Fibroblast of the aortic adventitia (primary cell): Measurements from ENCODE around the gene MYBPC3. TPM values are rescaled to one million over a fixed set of nuclear protein-coding genes. Genes with fewer than 3 reads are reported as not detected.

ENCODE experiments used
- DNase-seq: peaks from one replicate; pipeline ENCODE4 v3.0.0-alpha.2; 2010; ENCODE audit warnings: low read depth
- H3K4me3 ChIP-seq: 2 replicates; pipeline ENCODE4 v1.5.1; 2011; ENCODE audit warnings: low read depth, mild to moderate bottlenecking, control low read depth, low read length, moderate library complexity
- CTCF ChIP-seq: IDR thresholded peaks from 2 replicates; pipeline ENCODE4 v1.5.1; 2011; ENCODE audit warnings: mild to moderate bottlenecking, low read length, control low read depth, inconsistent platforms; ENCODE audit not compliant: insufficient read depth
- total RNA-seq: library from RNA; depleted of rRNA; stranded (reverse); fragments of >200 nt; gene quantifications from 2 replicates; pipeline ENCODE4 v1.2.3, GENCODE V29; 2012; ENCODE audit warnings: low replicate concordance

The MYBPC3 gene
- total RNA-seq, 1 donor, result not detected

DNA sequence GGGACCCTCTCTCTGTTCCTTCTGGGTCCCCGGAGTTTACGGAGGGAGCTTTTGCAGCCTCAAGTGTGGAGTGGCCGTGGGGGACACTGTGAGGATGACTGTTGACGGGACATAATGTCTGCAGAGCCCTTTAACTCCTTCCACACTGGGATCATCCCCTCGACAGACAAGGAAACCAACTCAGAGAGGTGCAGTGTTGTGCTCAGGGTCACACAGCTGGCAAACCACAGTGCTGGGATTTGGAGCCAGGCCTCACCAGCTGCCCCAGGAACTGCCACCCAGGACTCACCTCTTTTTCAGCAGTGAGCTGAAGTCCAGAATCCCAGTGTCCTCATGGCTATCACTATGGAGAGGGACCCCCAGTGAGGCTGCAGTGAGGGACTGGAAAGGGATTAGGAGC is 5.4 kb downstream of the MYBPC3 start:
- no peak for DNase-seq
- no peak for TF ChIP-seq CTCF
- H3K4me3 ChIP-seq, result no peak overlapping the region

GRCh38 chr11:47345890-47346563 is 6.5 kb downstream of the MYBPC3 start:
- H3K4me3 ChIP-seq, result no peak overlapping the region
- DNase-seq, result no peak
- TF ChIP-seq CTCF, result no peak

- TF ChIP-seq CTCF, result no peak
- no peak for DNase-seq
These were observed 9.6 kb downstream of the MYBPC3 start for GRCh38 chr11:47342854-47343253.

GRCh38 chr11:47342036-47342803 is 10.3 kb downstream of the MYBPC3 start:
- no peak overlapping the region for H3K4me3 ChIP-seq
- no peak for DNase-seq
- TF ChIP-seq CTCF, result no peak

More at GRCh38 chr11:47342854-47343253, 9.6 kb downstream of the MYBPC3 start:
- H3K4me3 ChIP-seq, result no peak overlapping the region

- TF ChIP-seq CTCF, result no peak
- DNase-seq, result peak; percentile 15
- H3K4me3 ChIP-seq, result no peak overlapping the region
These were observed 11.3 kb downstream of the MYBPC3 start for GRCh38 chr11:47340980-47341775.

GRCh38 chr11:47340010-47340409 is 12.5 kb downstream of the MYBPC3 start:
- H3K4me3 ChIP-seq, result no peak overlapping the region
- no peak for DNase-seq
- no peak for TF ChIP-seq CTCF
